HG03159 (cell line): Measurements from ENCODE around the gene DNM2.

Source experiments
- ATAC-seq: cut with Tn5 transposase; IDR thresholded peaks from one replicate; pipeline ENCODE4 v1.9.1; 2021; ENCODE audit warnings: mild to moderate bottlenecking, moderate library complexity; ENCODE audit not compliant: unreplicated experiment

DNM2 gene

GRCh38 chr19:10768936-10769335, 51.1 kb downstream of the DNM2 start:
- no peak for ATAC-seq

GRCh38 chr19:10769533-10770491, 51.9 kb downstream of the DNM2 start:
- no peak for ATAC-seq

GRCh38 chr19:10773969-10774368, 56.1 kb downstream of the DNM2 start:
- ATAC-seq = no peak

- ATAC-seq = no peak
Observed at GRCh38 chr19:10774893-10775292, 57.0 kb downstream of the DNM2 start.

- no peak for ATAC-seq
Observed at GRCh38 chr19:10776900-10777650, 59.2 kb downstream of the DNM2 start.

GRCh38 chr19:10780368-10780767, 62.5 kb downstream of the DNM2 start:
- no peak for ATAC-seq

GRCh38 chr19:10782795-10783194, 64.9 kb downstream of the DNM2 start:
- no peak for ATAC-seq

- ATAC-seq = no peak
Observed at GRCh38 chr19:10784257-10784656, 66.4 kb downstream of the DNM2 start.

- no peak for ATAC-seq
Observed at GRCh38 chr19:10788146-10788545, 70.3 kb downstream of the DNM2 start.

GRCh38 chr19:10789866-10790265, 72.0 kb downstream of the DNM2 start:
- no peak for ATAC-seq

- ATAC-seq = no peak
Observed at GRCh38 chr19:10796653-10797052, 78.8 kb downstream of the DNM2 start.

GRCh38 chr19:10797078-10797477, 79.2 kb downstream of the DNM2 start:
- no peak for ATAC-seq

- no peak for ATAC-seq
Observed at GRCh38 chr19:10797541-10798256, 79.8 kb downstream of the DNM2 start.

- ATAC-seq = no peak
Observed at GRCh38 chr19:10800488-10800887, 82.6 kb downstream of the DNM2 start.

GRCh38 chr19:10802479-10802878, 84.6 kb downstream of the DNM2 start:
- no peak for ATAC-seq

- ATAC-seq = no peak
Observed at GRCh38 chr19:10803252-10803651, 85.4 kb downstream of the DNM2 start.

- no peak for ATAC-seq
Observed at GRCh38 chr19:10805065-10805757, 87.3 kb downstream of the DNM2 start.

GRCh38 chr19:10805758-10806247, 87.9 kb downstream of the DNM2 start:
- ATAC-seq = no peak

GRCh38 chr19:10808937-10809649, 91.2 kb downstream of the DNM2 start:
- no peak for ATAC-seq
